Stimulated activated naive CD4-positive, alpha-beta T cell (primary cell): Measurements from ENCODE around the gene ADCY10.
"Not testable (repeated sequence)": the region's sequence is repeated elsewhere in the genome, so short reads cannot be mapped to it uniquely, and the experiment has no call there.

Experiments
- DNase-seq, 6 experiments: peaks; one replicate each; lab custom pipeline; 2025; lab: John Stamatoyannopoulos, UW

The ADCY10 gene

DNA sequence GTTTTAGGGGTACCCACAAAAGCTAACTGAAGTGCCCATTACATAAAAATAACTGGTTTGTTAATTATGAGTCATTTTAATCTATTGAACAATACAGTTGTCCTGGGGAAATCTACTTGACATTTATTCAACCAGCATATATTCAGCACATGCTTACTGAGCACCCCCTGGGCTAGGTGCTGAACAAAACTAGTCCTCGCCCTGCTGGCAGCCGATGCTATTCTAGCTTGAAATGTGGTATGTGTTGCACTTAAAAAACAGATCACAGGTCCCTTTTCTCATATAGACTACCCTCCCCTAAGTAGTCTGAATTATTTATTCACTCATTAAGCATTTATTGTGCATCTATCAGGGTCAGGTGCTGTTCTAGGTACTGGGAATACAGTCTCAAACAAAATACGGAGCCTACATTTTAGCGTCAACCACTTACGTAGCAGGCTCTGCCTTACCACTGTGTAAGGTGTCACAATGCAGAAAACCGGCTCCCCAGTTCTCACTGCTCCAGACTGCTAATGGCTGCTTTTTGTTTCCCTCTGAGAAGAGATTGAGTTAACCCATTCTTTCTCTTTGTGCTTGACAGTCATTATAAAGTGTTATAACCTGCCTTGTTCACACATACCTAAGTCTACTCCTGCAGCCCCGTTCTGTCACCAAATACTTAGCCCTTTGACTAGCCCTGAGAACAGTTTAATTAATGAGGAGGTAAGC lies 57.1 kb downstream of the ADCY10 start:
- DNase-seq: no peak

GRCh38 chr1:167854184-167854583 lies 59.8 kb downstream of the ADCY10 start:
- no peak for DNase-seq

DNA sequence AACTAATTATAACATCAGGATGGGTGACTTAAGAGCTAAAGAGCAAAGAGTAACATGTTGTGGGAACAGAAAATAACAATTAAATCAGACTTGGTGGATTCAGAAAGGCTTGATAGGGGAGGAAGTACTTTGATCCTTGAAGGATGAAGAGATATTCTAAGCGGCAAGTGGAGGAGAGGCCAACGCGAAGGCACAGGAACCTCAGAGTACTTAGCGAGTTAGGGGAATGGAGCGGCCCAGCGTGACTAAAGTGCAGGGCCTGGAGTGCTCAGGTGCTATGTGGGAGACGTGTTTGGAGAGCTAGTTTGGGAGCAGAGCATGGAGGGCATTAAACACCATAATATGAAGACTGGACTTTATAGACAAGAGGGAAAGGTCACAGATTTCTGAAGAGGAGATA lies 64.3 kb downstream of the ADCY10 start:
- no peak for DNase-seq

DNA sequence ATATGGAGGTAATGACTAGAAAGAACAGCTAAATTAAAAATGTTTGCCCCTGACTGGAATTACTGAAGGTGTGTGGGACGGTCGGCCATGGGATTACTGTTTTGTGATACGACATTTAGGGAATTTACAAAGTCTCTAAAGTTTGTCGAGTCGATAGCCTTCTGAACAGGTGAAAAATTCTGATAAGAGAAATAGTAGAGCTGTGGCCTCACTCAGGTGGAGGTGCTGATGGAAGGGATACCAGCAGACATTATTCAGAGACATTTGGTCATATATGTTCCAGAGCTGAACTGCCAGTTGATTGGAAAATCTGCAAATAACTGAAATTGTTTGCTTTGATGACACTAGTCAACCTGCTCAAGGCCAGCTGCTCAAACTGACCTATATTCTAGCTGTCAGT lies 71.1 kb downstream of the ADCY10 start:
- DNase-seq: no peak

GRCh38 chr1:167841530-167841929 lies 72.4 kb downstream of the ADCY10 start:
- DNase-seq: no peak

- no peak for DNase-seq
Measured at GRCh38 chr1:167839009-167839408, 74.9 kb downstream of the ADCY10 start.

DNA sequence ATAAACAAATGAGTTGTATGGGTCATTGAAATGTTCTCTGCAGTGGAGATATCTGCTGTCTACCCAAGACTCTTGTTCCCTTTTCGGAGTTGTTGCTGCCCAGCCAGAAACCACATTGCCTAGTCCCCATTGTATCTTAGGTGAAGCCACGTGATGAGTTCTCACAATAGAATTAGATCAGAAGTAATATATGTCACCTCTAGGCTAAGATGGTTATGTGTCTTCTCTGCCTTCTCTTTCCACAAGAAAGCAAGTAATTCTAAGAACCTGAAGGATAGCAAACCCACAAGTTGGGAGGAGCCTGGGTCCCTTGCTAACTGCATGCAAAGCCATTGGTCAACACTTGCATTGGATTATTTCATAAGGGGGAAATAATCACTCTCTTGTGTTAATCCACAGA lies 76.6 kb downstream of the ADCY10 start:
- no peak for DNase-seq

DNA sequence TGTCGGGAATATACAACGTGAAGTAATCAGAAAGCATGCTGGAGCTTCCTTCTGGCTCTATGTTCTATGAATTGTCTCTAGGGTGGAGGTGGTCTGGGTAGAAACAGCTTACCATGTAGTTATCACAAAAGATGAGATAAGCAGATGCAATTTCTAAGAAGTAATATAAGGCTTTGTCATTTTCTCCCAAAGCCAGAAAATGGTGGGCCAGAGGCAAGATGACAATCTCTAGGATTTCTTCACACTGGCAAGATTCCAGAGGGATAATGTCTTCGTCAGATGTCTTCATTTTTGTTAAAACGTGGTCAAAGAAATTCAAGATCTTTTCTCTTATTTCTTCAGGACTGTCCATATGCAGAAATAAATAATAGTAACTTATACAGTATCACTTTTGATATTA lies 77.7 kb downstream of the ADCY10 start:
- DNase-seq: no peak

- no peak for DNase-seq
Measured at GRCh38 chr1:167833904-167834303, 80.0 kb downstream of the ADCY10 start.

- DNase-seq: no peak
Measured at GRCh38 chr1:167832693-167833092, 81.2 kb downstream of the ADCY10 start.

- DNase-seq: not testable (repeated sequence)
Measured at GRCh38 chr1:167830668-167831067, 83.3 kb downstream of the ADCY10 start.

GRCh38 chr1:167829868-167830267 lies 84.1 kb downstream of the ADCY10 start:
- DNase-seq: no peak

GRCh38 chr1:167826127-167826526 lies 87.8 kb downstream of the ADCY10 start:
- DNase-seq: no peak

DNA sequence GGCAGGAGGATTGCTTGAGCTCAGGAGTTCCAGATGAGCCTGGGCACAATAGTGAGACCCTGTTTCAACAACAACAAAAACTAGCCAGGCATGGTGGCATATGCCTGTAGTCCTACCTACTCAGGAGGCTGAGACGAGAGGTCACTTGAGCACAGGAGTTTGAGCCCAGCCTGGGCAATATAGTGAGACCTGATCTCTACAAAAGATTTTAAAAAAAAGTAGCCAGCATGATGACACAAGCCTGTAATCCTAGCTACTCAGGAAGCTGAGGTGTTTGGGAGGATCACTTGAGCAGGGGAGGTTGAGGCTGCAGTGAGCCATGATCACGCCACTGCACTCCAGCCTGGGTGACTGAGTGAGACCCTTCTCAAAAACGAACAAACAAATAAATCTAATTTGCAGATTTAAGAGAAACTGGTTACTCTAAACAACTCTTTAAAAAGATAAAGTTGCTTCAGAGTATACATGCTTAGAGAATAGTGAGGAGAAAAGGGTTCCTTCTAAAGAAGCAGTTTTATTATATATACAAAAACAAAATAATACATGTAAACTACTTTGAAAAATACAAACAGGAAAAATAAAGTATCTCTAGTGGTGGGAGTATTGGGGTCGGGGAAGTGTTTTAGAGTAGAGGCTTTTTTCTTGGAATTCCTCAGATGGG lies 88.4 kb downstream of the ADCY10 start:
- DNase-seq: no peak

DNA sequence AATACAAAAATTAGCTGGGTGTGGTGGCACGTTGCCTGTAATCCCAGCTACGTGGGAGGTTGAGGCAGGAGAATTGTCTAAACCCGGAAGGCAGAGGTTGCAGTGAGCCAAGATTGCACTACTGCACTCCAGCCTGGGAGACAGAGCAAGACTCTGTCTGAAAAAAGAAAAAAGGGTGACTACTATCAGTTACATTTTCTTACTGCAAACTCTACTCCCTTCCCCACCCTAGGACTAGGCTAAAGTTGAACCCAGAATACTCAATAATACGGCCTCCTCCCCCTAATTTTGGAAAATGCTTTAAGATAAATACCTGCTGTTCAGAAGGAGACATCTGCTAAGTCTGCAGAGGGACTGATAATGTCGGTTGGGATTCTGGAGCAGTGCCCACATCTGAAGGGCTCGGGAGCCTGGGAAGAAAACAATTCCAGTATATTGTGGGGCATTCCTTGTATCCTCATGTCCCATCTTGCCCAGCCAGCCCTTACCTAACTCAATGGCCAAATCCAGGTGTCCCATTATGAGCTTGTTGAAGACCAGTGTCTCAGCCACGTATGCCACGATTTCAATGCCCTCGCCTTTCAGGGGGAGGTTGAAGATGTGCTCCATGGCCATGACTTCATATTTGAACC lies 89.7 kb downstream of the ADCY10 start:
- no peak for DNase-seq

DNA sequence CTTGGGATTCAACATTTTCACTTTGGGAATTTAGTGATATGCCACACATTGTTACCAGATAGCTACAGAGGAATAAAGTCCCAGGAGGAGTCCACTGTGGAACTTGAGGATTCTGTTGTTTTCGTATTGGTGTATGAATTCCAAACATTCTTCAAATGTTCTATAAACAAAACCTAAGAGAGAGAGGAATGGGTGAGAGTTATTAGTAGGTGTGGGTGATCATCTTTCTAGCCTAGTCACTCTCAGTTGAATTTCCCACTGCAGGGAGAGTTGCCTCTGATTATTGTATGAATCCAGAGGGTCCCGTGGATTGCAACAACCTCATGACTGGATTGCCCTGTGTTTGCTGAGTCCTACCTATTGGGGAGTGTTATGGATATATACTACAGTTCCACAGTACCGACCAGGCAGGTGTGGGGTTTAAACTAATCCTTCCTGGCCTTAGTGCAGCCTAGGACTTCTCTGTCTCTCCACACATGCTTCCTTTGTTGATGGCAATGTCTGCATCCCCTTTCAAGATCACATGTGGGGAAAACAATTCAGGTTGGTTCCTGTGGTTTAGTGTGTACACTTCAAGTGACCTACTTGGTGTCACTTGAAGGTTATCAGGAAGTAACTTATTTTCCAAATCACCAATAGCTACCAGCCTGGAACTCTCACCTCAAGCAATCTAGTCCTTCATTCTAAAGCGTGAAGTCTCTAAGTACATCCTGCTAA lies 91.8 kb downstream of the ADCY10 start:
- no peak for DNase-seq

- DNase-seq: no peak
Measured at GRCh38 chr1:167821356-167821685, 92.6 kb downstream of the ADCY10 start.

- no peak for DNase-seq
Measured at GRCh38 chr1:167820684-167821355, 93.1 kb downstream of the ADCY10 start.

DNA sequence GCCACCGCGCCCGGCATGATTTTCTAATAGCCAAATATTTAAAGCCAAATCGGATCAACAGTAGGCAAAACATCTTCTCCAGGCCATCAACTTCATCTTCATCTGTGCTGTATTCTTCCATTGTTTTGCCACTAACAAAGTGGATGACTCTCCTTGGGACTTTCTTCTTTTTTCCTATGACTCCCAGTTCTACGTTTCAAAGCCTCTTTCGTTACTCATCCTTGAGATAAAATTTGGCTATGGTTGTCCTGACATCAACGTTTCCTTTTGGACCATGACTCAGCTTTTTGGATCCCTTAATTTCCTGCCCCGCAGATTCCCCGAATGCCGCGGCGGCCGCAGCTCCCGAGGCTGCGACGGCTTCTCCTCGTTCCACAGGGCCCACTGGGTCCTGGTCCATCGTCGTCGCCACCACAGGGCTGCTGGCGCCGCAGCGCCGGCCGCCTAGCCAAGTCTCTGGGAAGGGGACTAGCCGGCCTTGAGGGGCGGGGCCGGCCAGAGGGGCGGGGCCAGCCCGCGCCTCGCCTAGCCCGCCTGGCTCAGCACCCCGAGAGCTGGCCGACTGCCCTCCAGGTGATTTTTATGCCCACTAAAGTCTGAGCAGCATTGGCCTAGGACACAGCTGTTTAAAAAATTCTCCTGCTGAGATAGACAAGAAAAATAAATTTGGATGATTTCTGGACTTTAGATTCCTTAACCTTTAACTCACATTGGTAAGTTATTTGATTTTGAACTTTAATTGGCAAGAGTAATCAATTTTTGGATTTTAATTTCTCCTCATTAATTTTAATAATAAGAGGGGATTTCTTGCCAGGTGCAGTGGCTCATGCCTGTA lies 93.9 kb downstream of the ADCY10 start:
- no peak for DNase-seq

- no peak for DNase-seq
Measured at GRCh38 chr1:167815650-167816049, 98.3 kb downstream of the ADCY10 start.

GRCh38 chr1:167812972-167813371 lies 101.0 kb downstream of the ADCY10 start:
- no peak for DNase-seq
